NCI-H146 treated with DMSO at 0.1 percent for 48 hours (cell line): ENCODE measurements around the gene BRINP2.

Source experiments
- DNase-seq: peaks from one replicate; lab custom pipeline; 2025; ENCODE audit not compliant: unreplicated experiment; lab: John Stamatoyannopoulos, UW

The BRINP2 gene

DNA sequence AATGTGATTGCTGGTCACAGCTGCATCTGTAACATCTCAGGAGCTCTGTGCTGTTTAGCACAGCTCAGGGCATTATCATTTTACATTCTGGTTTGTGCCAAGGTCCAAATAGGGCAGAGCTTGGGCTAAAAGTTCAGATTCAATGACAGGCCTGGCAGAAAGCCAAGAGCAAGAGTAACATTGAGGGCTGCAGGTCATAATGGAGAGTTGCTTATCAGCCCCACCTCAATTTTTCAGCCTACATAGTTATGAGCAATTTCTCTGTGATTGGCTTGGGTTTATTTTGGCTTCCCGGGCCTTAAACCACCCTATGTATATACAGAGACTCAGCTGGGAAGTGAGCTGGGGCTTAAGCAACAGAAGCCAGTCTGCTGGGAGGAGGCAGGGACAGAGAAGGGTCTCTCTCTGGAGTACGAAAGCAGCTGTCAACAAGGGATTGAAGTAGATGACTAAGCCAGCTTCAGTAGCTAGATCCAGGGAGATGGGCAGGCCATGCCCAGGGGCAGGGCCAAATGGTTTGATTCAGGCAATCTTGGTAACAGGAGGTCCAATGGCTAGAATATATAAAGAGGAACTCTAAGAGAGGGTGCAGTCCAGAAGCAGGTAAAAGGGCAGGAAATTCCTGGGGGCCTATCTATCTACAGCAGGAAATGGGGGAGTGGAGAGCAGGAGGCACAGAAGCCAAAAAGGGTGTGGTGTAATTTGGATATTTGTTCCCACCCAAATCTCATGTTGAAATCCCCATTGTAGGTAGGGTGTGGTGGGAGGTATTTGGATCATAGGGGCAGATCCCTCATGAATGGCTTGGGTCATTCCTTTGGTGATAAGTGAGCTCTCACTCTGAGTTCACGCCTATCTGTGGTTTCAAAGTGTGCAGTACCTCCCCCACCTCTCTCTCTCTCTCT lies 49.0 kb downstream of the BRINP2 start:
- DNase-seq: no peak

DNA sequence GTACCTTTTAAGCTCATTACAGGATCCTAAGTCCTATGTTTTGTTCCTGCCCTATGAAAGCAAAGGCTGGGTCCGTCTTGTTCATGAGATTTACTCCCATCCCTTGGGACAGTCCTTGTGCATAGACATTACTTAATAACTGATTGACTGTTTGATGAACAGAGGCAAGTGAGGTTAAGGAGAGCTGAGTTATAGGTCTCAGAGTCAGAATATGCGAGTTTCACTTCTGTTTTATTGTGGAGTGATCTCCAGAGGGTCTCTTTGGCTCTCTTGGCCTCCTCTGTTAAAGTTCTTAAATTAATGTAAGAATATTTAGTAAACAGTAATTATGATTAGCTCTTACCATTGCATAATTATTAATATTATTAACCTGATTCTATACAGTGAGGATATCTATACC lies 52.6 kb downstream of the BRINP2 start:
- no peak for DNase-seq

GRCh38 chr1:177227978-177228692 lies 57.4 kb downstream of the BRINP2 start:
- DNase-seq: no peak

GRCh38 chr1:177228693-177229065 lies 57.9 kb downstream of the BRINP2 start:
- no peak for DNase-seq

- no peak for DNase-seq
Observed at GRCh38 chr1:177229781-177230180, 59.0 kb downstream of the BRINP2 start.

DNA sequence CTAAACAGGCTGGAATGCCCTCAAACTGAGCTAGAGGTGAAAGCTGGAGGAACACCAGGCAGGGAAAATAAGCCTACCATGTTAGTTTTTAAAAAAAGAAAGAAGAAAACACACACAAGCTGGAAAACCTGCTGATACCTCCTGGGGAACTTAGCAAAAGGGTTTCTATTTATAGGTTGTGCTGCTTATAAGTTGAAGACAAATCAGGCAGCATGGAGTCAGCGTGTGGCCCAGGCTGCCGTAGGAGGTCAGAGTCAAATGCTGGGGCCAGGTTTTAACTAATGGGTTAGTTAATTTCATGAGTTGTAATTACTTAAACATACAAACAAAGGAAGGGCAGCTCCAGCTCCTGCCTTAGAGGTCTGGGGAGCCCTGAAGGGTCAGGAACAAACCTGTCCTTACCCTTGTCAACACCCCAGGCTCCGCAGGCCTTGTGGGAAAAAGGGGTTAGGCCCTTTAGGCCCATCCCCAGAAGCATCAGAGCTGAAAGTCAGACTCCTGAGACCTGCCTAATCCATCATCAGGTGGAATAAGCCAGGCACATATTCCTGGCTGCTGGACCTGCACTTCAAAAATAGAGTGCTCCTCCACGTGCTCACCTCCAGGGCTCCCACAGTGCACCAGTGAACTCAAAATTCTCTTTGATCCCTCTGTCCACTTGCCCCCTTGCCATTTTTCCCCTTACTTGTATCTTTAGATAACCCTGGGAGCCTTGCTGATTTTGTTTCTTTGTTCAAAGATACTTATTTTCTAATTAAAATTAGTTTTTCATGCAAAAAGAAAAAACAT lies 59.7 kb downstream of the BRINP2 start:
- DNase-seq: no peak

GRCh38 chr1:177235350-177235749 lies 64.6 kb downstream of the BRINP2 start:
- DNase-seq: no peak

- no peak for DNase-seq
Observed at GRCh38 chr1:177236962-177237361, 66.2 kb downstream of the BRINP2 start.

DNA sequence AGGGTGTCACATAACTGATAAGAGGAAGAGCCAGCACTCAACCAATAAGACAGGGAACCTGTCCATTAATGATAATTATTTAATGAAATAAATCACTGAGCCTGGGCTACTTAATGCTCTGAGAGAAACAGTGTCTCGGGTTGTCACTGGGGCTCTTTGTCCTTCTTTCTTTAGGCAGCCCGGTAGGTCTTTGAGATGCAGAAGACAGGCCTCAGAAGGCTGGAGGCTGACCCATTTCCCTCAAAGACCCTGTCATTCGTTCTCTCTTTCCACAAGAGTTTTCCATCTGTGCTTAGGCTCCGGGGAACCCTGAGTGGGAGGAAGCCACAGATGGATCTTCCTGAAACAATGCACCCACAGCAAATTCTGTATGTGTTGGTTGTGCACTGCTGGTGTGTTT lies 68.2 kb downstream of the BRINP2 start:
- no peak for DNase-seq

- DNase-seq: no peak
Observed at GRCh38 chr1:177239792-177240191, 69.0 kb downstream of the BRINP2 start.

GRCh38 chr1:177243773-177244172 lies 73.0 kb downstream of the BRINP2 start:
- no peak for DNase-seq

DNA sequence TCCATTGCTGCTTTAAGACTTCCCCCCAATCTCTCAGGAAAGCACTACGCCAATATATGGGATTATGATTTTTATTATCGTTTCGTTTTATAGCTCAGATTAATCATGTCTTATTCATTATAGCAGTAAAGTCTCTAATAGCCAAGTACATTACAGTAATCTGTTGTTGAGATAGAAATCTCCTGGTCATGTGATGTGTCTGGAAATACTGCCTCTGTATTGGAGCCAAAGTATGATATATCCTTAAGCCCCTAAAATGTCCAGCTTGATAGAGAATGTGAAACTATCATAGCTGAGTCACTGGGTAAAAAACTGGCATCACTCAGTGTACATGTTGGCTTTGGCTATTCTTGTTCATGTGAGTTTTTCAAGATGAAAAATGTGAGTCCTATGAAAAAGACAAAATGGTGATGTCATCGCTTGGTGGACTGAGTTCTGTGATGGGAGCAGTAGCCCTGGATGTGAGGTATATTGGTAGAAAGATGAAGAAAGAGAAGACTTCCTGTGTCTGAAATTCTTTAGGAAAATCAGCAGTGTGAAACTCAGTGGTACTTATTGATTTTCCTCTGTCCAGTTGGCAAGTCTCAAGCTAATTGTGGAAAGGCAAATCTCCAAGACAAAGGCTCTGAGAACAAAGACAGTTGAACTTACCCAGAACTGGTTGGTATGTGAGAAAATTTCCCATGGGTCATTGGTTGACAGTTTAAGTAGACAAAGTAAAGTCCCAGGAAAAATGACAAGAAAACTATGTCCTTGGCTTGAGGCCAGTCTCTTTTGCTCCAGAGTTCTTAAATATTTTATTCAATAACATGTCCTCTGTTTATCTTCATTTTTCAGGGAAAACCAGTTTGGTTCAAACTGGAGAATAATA lies 76.2 kb downstream of the BRINP2 start:
- DNase-seq: no peak

DNA sequence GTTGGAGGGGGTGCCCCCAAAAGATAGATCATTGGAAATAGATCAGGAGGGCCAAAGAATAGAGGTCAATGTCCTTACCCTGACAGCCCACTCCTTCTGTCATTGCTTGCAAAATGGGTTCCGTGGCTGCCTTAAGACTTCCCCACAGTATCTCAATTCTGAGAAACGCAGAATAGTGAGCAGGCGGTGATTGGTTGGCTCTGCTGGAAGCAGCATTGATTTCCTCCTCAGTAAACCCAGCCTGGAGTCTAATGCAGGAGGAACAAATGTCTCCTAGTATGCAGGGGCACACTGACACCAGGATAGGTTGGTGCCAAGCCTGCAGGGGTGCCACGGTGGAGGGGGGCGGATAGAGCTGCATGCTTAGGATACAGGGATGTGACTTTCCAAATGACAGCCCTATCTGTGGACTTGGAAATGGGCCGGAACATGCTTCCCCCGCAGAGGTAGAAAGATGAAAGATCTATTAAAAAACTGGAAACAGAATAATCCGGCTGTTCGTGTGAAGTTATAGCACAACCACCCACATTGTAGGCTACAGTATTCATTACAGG lies 76.9 kb downstream of the BRINP2 start:
- no peak for DNase-seq

GRCh38 chr1:177248258-177248657 lies 77.5 kb downstream of the BRINP2 start:
- DNase-seq: no peak

- DNase-seq: no peak
Observed at GRCh38 chr1:177249231-177249630, 78.5 kb downstream of the BRINP2 start.

- DNase-seq: no peak
Observed at GRCh38 chr1:177252877-177253276, 82.1 kb downstream of the BRINP2 start.

DNA sequence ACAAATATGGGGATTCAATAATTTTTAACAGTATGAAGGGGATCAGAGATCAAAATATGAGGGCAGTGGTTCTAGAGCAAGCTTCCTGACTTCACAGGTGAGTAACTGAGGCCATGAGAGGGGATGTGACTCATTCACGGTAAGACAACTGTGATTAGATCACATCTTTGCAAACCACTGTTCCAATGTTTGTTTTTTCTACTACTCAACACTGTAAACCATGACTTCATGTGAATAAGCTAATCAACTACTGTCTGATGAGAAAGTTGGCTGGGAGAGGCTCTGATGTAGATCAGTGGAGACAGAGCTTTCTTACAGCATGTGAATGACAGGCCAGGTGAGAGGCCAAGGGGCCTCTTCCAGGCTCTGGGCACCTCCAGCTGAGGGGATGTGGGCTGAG lies 84.7 kb downstream of the BRINP2 start:
- no peak for DNase-seq

GRCh38 chr1:177256153-177257075 lies 85.7 kb downstream of the BRINP2 start:
- peak; percentile 15 for DNase-seq

DNA sequence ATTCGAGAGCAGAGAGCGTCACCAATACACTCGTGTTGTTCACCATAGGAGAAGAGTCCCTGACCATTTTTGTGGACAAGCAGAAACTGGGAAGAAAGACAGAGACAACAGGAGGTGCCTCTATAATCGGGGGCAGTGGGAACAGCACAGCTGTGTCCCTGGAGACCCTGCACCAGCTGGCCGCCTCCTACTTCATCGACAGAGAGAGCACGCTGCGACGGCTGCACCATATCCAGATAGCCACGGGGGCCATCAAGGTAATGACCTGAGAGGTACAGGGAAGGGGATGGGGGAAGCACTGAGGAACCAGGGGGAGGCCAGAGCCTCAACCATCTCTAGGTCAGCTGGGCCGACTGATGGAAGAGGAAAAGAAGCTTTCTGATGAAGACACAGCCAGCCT lies 86.4 kb downstream of the BRINP2 start:
- no peak for DNase-seq
